Measurements from ENCODE around the gene ZNF862. TPM values are rescaled to one million over a fixed set of nuclear protein-coding genes. Genes with fewer than 3 reads are reported as not detected.

The ZNF862 gene
- total and polyA plus RNA-seq, 10 of the 15 experiments (the other 5 are each of a cell fraction or from before 2014, with no cell fraction given) = 0.49 to 7.7 (median 3.5) TPM

- TF ChIP-seq, protein P1, sequence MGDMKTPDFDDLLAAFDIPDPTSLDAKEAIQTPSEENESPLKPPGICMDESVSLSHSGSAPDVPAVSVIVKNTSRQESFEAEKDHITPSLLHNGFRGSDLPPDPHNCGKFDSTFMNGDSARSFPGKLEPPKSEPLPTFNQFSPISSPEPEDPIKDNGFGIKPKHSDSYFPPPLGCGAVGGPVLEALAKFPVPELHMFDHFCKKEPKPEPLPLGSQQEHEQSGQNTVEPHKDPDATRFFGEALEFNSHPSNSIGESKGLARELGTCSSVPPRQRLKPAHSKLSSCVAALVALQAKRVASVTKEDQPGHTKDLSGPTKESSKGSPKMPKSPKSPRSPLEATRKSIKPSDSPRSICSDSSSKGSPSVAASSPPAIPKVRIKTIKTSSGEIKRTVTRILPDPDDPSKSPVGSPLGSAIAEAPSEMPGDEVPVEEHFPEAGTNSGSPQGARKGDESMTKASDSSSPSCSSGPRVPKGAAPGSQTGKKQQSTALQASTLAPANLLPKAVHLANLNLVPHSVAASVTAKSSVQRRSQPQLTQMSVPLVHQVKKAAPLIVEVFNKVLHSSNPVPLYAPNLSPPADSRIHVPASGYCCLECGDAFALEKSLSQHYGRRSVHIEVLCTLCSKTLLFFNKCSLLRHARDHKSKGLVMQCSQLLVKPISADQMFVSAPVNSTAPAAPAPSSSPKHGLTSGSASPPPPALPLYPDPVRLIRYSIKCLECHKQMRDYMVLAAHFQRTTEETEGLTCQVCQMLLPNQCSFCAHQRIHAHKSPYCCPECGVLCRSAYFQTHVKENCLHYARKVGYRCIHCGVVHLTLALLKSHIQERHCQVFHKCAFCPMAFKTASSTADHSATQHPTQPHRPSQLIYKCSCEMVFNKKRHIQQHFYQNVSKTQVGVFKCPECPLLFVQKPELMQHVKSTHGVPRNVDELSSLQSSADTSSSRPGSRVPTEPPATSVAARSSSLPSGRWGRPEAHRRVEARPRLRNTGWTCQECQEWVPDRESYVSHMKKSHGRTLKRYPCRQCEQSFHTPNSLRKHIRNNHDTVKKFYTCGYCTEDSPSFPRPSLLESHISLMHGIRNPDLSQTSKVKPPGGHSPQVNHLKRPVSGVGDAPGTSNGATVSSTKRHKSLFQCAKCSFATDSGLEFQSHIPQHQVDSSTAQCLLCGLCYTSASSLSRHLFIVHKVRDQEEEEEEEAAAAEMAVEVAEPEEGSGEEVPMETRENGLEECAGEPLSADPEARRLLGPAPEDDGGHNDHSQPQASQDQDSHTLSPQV (IDR thresholded peaks at IDR 0.05) = no peak
- TF ChIP-seq SMAD5 (IDR thresholded peaks at IDR 0.05; ENCODE audit: low read depth) = no peak
- peak; percentile 12; the same call in 1 of the 2 replicates for TF ChIP-seq BACH1 (IDR thresholded peaks at IDR 0.05; ENCODE audit: borderline replicate concordance)
- TF ChIP-seq ZNF687 (IDR thresholded peaks at IDR 0.05) = no peak
- no peak for TF ChIP-seq IRF4 (IDR thresholded peaks at IDR 0.05; ENCODE audit: low read depth, low read length)
- TF ChIP-seq KAT2A (conservative IDR thresholded peaks at IDR 0.05; ENCODE audit: control insufficient read depth, low read depth, low read length) = no peak
- peak; percentile 92 for TF ChIP-seq ATF3 (IDR thresholded peaks at IDR 0.05; ENCODE audit: borderline replicate concordance, extremely low read depth, low read depth, low read length)
- TF ChIP-seq GATAD2B (conservative IDR thresholded peaks at IDR 0.05; ENCODE audit: low read depth) = 0 out of 2 replicates have a peak, but pooled peaks have one; percentile 51
- TF ChIP-seq KDM1A (IDR thresholded peaks at IDR 0.05; ENCODE audit: borderline replicate concordance) = no peak
- TF ChIP-seq ZNF622 (IDR thresholded peaks at IDR 0.05) = no peak
- no peak for TF ChIP-seq FOS (IDR thresholded peaks at IDR 0.05; ENCODE audit: borderline replicate concordance, extremely low read depth, insufficient read length)
- TF ChIP-seq ATF7 (IDR thresholded peaks at IDR 0.05; ENCODE audit: low read depth) = no peak
- TF ChIP-seq CBX5 (IDR thresholded peaks at IDR 0.05; ENCODE audit: low read depth) = no peak
- TF ChIP-seq, protein P2, sequence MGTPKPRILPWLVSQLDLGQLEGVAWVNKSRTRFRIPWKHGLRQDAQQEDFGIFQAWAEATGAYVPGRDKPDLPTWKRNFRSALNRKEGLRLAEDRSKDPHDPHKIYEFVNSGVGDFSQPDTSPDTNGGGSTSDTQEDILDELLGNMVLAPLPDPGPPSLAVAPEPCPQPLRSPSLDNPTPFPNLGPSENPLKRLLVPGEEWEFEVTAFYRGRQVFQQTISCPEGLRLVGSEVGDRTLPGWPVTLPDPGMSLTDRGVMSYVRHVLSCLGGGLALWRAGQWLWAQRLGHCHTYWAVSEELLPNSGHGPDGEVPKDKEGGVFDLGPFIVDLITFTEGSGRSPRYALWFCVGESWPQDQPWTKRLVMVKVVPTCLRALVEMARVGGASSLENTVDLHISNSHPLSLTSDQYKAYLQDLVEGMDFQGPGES (IDR thresholded peaks at IDR 0.05) = no peak
- TF ChIP-seq NFIC (IDR thresholded peaks at IDR 0.05; ENCODE audit: low read depth, low read length) = no peak
- no peak for TF ChIP-seq ETV6 (conservative IDR thresholded peaks at IDR 0.05 in 1 of 2, IDR thresholded peaks at IDR 0.05 in 1 of 2; ENCODE audit: borderline replicate concordance in 1 of 2, low read depth in 1 of 2)
- TF ChIP-seq E2F4 (IDR thresholded peaks at IDR 0.05; ENCODE audit: low read depth, low read length) = 0 out of 2 replicates have a peak, but pooled peaks have one; percentile 30
- TF ChIP-seq SP1 (IDR thresholded peaks at IDR 0.05; ENCODE audit: low read depth, low read length) = peak; percentile 75
- no peak for TF ChIP-seq NR2C1 (IDR thresholded peaks at IDR 0.05)
These were observed at the start of gene ZNF862 (continued) for GRCh38 chr7:149838224-149838991.

Measured in GM12878 (cell line).